Measurements from ENCODE around the gene LTO1.
"Not testable (repeated sequence)": the region's sequence is repeated elsewhere in the genome, so short reads cannot be mapped to it uniquely, and the experiment has no call there.

Gene LTO1

DNA sequence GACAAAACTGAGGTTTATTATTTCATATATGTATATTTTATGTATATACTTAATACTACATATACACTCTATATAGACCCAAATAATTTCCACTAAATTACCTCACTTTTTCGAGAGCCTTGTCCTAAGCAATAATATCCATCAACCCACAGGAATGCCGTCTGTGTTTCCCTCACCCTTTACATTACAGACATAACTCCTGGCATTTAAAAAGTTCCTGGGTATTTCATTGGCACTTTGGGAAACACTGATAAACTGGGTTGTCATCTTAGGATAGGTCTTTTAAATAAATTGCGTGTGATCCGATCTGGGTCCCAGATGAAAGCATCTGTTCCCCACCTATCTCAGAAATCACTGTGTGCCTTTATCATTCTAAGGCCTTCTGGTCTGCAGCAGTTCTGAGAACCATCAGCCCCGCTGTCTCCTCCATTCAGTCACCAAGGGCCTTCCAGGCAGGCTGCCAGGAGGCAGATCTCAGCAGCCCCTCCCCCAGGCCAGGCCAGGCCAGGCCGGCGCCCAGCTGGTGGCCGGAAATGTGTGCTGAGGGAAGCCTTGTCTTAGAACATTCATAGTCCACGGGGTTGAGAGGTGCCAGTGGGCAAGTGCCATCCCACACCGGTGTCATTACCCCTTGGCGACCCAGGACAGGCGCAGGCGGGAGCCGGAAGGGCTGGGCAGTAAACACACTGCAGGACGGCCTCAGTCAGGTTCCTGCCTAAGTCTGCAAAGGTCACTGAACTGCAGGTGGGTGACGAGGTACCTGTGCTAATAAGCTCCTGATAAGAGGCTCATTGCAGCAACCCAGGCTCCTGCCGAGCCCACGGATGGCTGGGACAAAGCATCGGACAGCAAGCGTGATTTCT is 25.4 kb upstream of the LTO1 start:
- Histone ChIP-seq H3K4me1 (ENCODE audit: control insufficient read depth, insufficient read depth, low read length, poor library complexity, severe bottlenecking) (peaks cover 7% of the 10 kb centered on the region), H3K4me3 (ENCODE audit: insufficient read depth, low read depth, low read length, poor library complexity, severe bottlenecking) (no peak overlapping the region), H3K36me3 (ENCODE audit: control insufficient read depth, insufficient read depth, low read length) (no peaks in the 10 kb centered on the region), H3K9me3 (ENCODE audit: control insufficient read depth, low read length) (no peaks in the 10 kb centered on the region), H3K27ac (ENCODE audit: insufficient read depth, low read length, poor library complexity, severe bottlenecking) (no peak overlapping the region), H3K27me3 (replicated peaks; ENCODE audit: control insufficient read depth, insufficient read depth, low read length, poor library complexity, severe bottlenecking) (peaks cover 26% of the 10 kb centered on the region)
- DNase-seq: no peak

DNA sequence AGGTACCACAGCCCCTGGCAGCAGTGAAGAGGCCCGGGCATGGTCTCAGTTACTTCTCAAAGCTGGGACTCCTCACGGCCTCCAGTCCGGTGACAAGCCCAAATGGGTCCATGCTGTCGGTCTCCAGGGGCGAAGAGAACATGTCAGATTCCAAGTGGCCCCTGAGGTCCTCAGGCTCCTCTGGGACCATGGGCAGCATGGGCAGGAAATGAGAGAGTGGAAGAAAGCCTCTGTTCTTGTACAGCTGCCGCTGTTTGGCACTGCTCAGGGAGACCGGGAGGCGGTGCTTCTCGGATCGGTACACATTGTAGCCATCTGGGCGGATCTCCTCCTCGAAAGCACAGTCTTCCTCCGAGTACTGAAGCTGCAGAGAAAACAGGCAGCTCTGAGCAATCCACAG is 24.1 kb upstream of the LTO1 start:
- H3K9me3 ChIP-seq (ENCODE audit: control insufficient read depth, low read length): no peaks in the 10 kb centered on the region
- no peaks in the 10 kb centered on the region for H3K36me3 ChIP-seq (ENCODE audit: control insufficient read depth, insufficient read depth, low read length)
- DNase-seq: no peak
- no peak overlapping the region for H3K27ac ChIP-seq (ENCODE audit: insufficient read depth, low read length, poor library complexity, severe bottlenecking)
- peaks cover 22% of the 10 kb centered on the region for H3K27me3 ChIP-seq (replicated peaks; ENCODE audit: control insufficient read depth, insufficient read depth, low read length, poor library complexity, severe bottlenecking)
- no peak overlapping the region for H3K4me3 ChIP-seq (ENCODE audit: insufficient read depth, low read depth, low read length, poor library complexity, severe bottlenecking)
- H3K4me1 ChIP-seq (ENCODE audit: control insufficient read depth, insufficient read depth, low read length, poor library complexity, severe bottlenecking): peaks cover 4% of the 10 kb centered on the region

DNA sequence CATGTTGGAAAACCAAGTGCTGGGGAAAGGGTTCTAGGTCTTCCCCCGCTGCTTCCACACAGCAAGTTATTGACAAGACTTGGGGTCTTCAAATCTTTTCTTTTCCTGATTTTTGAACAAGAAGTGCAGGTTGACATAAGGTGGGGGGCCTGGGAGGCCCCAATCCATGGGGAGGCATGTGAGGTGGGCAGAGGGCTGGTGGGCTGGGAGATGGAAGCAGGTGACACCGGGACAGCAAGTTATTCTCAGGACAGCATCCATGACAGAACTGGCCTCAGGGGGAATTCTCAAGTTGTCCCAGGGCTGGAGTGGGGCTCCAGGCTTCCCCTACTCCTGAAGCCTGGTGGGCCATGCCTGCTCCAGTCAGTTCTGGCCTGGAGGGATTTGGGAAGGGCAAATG is 23.2 kb upstream of the LTO1 start:
- DNase-seq: no peak
- no peak overlapping the region for H3K4me3 ChIP-seq (ENCODE audit: insufficient read depth, low read depth, low read length, poor library complexity, severe bottlenecking)
- peaks cover 14% of the 10 kb centered on the region for H3K27me3 ChIP-seq (replicated peaks; ENCODE audit: control insufficient read depth, insufficient read depth, low read length, poor library complexity, severe bottlenecking)
- no peak overlapping the region for H3K27ac ChIP-seq (ENCODE audit: insufficient read depth, low read length, poor library complexity, severe bottlenecking)
- H3K9me3 ChIP-seq (ENCODE audit: control insufficient read depth, low read length): no peaks in the 10 kb centered on the region
- H3K4me1 ChIP-seq (ENCODE audit: control insufficient read depth, insufficient read depth, low read length, poor library complexity, severe bottlenecking): no peaks in the 10 kb centered on the region
- no peaks in the 10 kb centered on the region for H3K36me3 ChIP-seq (ENCODE audit: control insufficient read depth, insufficient read depth, low read length)

DNA sequence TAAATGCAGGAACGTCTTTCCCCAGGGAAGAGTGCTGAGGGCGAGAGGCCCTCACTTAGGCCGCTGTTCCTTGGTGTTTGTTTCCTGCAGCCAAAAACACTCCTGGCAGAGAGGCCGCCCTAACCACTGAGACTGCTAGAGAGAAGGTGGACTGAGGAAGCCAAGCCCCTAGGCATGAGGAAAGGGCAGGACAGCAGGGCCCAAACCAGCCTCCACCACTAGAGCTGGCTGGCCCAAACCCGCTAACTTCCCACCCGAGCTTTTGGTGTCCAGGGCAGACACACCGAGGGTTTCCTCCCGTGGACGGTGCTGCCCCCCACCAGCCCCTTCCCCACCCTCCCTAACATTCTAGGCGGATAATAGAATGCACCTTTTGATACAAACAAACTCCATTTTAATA is 22.7 kb upstream of the LTO1 start:
- H3K4me1 ChIP-seq (ENCODE audit: control insufficient read depth, insufficient read depth, low read length, poor library complexity, severe bottlenecking): no peaks in the 10 kb centered on the region
- DNase-seq: no peak
- no peak overlapping the region for H3K27ac ChIP-seq (ENCODE audit: insufficient read depth, low read length, poor library complexity, severe bottlenecking)
- no peaks in the 10 kb centered on the region for H3K9me3 ChIP-seq (ENCODE audit: control insufficient read depth, low read length)
- H3K4me3 ChIP-seq (ENCODE audit: insufficient read depth, low read depth, low read length, poor library complexity, severe bottlenecking): no peak overlapping the region
- peaks cover 12% of the 10 kb centered on the region for H3K27me3 ChIP-seq (replicated peaks; ENCODE audit: control insufficient read depth, insufficient read depth, low read length, poor library complexity, severe bottlenecking)
- no peaks in the 10 kb centered on the region for H3K36me3 ChIP-seq (ENCODE audit: control insufficient read depth, insufficient read depth, low read length)

DNA sequence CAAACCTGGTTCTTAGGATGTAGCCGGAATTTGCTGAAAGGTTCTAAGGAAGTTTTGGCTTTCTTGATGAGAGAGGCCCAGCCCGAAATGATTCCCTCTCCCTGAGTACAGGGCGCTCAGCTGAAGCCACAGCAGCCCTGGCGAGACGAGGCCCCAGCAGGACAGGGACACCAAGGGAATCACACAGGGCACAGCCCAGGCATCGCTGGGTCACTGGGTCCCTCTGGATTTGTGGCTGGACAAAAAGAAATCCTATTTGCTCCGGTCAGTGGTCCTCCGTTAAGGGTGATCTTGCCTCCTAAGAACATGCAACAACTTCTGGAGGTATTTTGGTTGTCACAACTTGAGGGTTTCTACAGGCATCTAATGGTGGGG is 22.3 kb upstream of the LTO1 start:
- H3K36me3 ChIP-seq (ENCODE audit: control insufficient read depth, insufficient read depth, low read length): no peaks in the 10 kb centered on the region
- H3K4me1 ChIP-seq (ENCODE audit: control insufficient read depth, insufficient read depth, low read length, poor library complexity, severe bottlenecking): no peaks in the 10 kb centered on the region
- H3K9me3 ChIP-seq (ENCODE audit: control insufficient read depth, low read length): no peaks in the 10 kb centered on the region
- DNase-seq: no peak
- H3K27me3 ChIP-seq (replicated peaks; ENCODE audit: control insufficient read depth, insufficient read depth, low read length, poor library complexity, severe bottlenecking): peaks cover 12% of the 10 kb centered on the region
- no peak overlapping the region for H3K4me3 ChIP-seq (ENCODE audit: insufficient read depth, low read depth, low read length, poor library complexity, severe bottlenecking)
- no peak overlapping the region for H3K27ac ChIP-seq (ENCODE audit: insufficient read depth, low read length, poor library complexity, severe bottlenecking)

DNA sequence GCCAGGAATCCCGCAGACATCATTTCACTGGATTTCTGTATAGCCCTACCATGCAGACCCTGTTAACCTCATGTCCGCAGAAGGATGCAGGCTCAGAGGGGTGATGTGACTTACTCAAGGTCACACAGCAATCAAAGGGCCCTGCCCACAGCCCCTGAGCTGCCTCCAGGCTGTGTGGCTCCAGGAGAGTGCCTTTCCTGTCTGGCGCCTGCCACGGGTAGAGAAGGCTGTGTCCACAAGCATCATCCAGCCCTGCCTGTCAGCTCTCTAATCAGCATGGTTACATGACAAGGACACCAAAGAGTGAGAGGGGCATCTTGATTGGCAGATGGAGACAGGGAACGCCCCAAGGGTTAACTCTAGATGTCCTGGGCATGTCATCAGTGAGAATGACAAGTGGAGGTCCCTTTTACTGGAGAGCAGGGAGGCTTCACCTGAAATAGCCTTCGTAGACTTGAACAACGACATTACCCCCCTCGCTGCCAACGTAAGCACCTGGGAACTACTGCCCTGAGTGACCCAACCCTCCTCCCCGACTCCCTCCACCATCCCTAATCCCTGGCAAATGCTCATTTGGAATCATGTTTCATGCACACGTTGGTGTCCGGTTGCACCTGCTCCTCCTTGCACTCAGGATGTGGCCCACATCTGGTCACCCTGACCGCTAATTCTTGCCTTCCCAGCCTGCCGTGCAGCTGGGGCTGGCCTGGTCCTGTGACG is 21.8 kb upstream of the LTO1 start:
- Histone ChIP-seq H3K36me3 (ENCODE audit: control insufficient read depth, insufficient read depth, low read length) (no peaks in the 10 kb centered on the region), H3K4me1 (ENCODE audit: control insufficient read depth, insufficient read depth, low read length, poor library complexity, severe bottlenecking) (no peaks in the 10 kb centered on the region), H3K27me3 (replicated peaks; ENCODE audit: control insufficient read depth, insufficient read depth, low read length, poor library complexity, severe bottlenecking) (peaks cover 9% of the 10 kb centered on the region), H3K9me3 (ENCODE audit: control insufficient read depth, low read length) (no peaks in the 10 kb centered on the region), H3K4me3 (ENCODE audit: insufficient read depth, low read depth, low read length, poor library complexity, severe bottlenecking) (no peak overlapping the region), H3K27ac (ENCODE audit: insufficient read depth, low read length, poor library complexity, severe bottlenecking) (no peak overlapping the region)
- DNase-seq: no peak

DNA sequence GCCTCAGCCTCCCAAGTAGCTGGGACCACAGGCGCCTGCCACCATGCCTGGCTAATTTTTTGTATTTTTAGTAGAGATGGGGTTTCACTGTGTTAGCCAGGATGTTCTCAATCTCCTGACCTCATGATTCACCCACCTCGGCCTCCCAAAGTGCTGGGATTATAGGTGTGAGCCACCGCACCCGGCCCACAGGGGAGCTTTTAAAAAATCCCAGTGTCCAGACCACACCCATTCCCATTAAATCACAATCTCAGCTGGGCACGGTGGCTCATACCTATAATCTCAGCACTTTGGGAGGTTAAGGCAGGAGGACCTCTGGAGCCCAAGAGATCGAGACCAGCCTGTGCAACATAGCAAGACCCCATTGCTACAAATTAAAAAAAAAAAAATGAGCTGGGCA is 20.8 kb upstream of the LTO1 start:
- not testable (repeated sequence) for H3K36me3 ChIP-seq (ENCODE audit: control insufficient read depth, insufficient read depth, low read length); H3K4me1 ChIP-seq (ENCODE audit: control insufficient read depth, insufficient read depth, low read length, poor library complexity, severe bottlenecking); H3K9me3 ChIP-seq (ENCODE audit: control insufficient read depth, low read length); H3K4me3 ChIP-seq (ENCODE audit: insufficient read depth, low read depth, low read length, poor library complexity, severe bottlenecking); DNase-seq; H3K27me3 ChIP-seq (replicated peaks; ENCODE audit: control insufficient read depth, insufficient read depth, low read length, poor library complexity, severe bottlenecking); H3K27ac ChIP-seq (ENCODE audit: insufficient read depth, low read length, poor library complexity, severe bottlenecking)

DNA sequence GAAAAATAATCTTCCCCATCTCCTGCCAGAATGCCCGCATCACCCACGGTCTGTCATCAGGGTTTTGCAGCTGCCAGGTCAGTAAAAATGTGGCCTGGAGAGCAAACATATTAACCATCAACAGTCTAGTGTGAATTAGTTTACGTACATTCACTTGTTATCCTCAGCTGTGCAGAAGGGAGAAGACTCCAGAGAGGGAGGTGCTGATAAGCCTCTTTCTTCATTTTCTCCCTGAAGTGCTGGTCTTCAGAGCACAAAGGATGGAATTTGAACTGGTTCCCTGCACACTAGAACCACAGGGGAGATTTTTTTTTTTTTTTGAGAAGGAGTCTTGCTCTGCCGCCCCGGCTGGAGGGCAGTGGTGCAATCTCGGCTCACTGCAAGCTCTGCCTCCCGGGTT is 20.4 kb upstream of the LTO1 start:
- Histone ChIP-seq H3K4me1 (ENCODE audit: control insufficient read depth, insufficient read depth, low read length, poor library complexity, severe bottlenecking) (no peaks in the 10 kb centered on the region), H3K4me3 (ENCODE audit: insufficient read depth, low read depth, low read length, poor library complexity, severe bottlenecking) (no peak overlapping the region), H3K27ac (ENCODE audit: insufficient read depth, low read length, poor library complexity, severe bottlenecking) (no peak overlapping the region), H3K36me3 (ENCODE audit: control insufficient read depth, insufficient read depth, low read length) (no peaks in the 10 kb centered on the region), H3K9me3 (ENCODE audit: control insufficient read depth, low read length) (no peaks in the 10 kb centered on the region), H3K27me3 (replicated peaks; ENCODE audit: control insufficient read depth, insufficient read depth, low read length, poor library complexity, severe bottlenecking) (peaks cover 2% of the 10 kb centered on the region)
- DNase-seq: no peak

DNA sequence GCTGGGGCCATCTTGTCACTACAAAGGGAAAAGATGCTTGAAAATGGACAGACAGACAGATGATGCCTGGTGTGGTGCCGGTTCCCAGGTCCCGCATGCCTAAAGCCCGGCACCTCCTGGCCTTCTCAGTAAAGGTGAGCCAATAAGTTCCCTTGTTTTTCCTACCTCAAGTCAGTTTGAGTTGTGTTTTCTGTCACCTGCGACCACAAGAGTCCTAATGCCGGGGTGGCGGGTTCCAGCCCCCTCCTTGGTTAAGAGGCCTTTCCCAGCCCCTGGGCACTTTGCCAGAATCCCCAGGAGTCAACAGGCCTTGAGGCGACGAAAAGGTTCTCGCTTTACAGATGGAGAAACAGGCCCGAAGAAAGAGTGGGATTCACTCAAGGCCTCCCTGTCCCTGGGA is 19.6 kb upstream of the LTO1 start:
- no peak for DNase-seq
- no peak overlapping the region for H3K4me3 ChIP-seq (ENCODE audit: insufficient read depth, low read depth, low read length, poor library complexity, severe bottlenecking)
- no peak overlapping the region for H3K27ac ChIP-seq (ENCODE audit: insufficient read depth, low read length, poor library complexity, severe bottlenecking)
- H3K4me1 ChIP-seq (ENCODE audit: control insufficient read depth, insufficient read depth, low read length, poor library complexity, severe bottlenecking): no peaks in the 10 kb centered on the region
- no peaks in the 10 kb centered on the region for H3K27me3 ChIP-seq (replicated peaks; ENCODE audit: control insufficient read depth, insufficient read depth, low read length, poor library complexity, severe bottlenecking)
- no peaks in the 10 kb centered on the region for H3K36me3 ChIP-seq (ENCODE audit: control insufficient read depth, insufficient read depth, low read length)
- no peaks in the 10 kb centered on the region for H3K9me3 ChIP-seq (ENCODE audit: control insufficient read depth, low read length)

DNA sequence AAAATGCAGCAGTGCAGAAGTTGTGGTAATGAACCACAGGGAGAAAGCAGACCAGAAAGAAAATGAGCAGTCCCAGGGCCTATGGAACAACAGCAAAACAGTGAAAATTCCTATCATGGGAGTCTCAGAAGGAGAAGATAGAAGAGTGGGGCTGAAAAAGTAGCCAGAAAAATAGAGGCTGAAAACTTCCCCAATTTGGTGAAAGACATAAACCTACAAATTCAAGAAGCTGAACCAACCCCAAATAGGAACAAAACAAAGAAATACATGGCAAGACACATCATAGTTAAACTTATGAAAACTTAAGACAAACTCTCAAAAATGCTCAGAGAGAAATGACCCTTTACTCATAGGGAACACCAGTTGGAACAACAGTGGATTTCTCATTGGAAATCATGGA is 17.3 kb upstream of the LTO1 start:
- H3K9me3 ChIP-seq (ENCODE audit: control insufficient read depth, low read length): no peaks in the 10 kb centered on the region
- no peak overlapping the region for H3K27ac ChIP-seq (ENCODE audit: insufficient read depth, low read length, poor library complexity, severe bottlenecking)
- no peak overlapping the region for H3K4me3 ChIP-seq (ENCODE audit: insufficient read depth, low read depth, low read length, poor library complexity, severe bottlenecking)
- no peaks in the 10 kb centered on the region for H3K36me3 ChIP-seq (ENCODE audit: control insufficient read depth, insufficient read depth, low read length)
- no peak for DNase-seq
- H3K4me1 ChIP-seq (ENCODE audit: control insufficient read depth, insufficient read depth, low read length, poor library complexity, severe bottlenecking): no peaks in the 10 kb centered on the region
- H3K27me3 ChIP-seq (replicated peaks; ENCODE audit: control insufficient read depth, insufficient read depth, low read length, poor library complexity, severe bottlenecking): no peaks in the 10 kb centered on the region
